Measurements from ENCODE around the gene LDB2. TPM values are rescaled to one million over a fixed set of nuclear protein-coding genes. Genes with fewer than 3 reads are reported as not detected.

LDB2 gene
- total and polyA plus RNA-seq, 2 donors (not counting 3 experiments of a cell fraction or from before 2014, with no cell fraction given): 127 to 223 TPM

GRCh38 chr4:16677001-16677944 is 221.2 kb downstream of the LDB2 start:
- DNase-seq (ENCODE audit: low read depth, low spot score) (peak; percentile 4), FAIRE-seq (no peak)
- ChIA-PET POLR2A (no interaction called here), CTCF (no interaction called here)
- Histone ChIP-seq H3K79me2 (ENCODE audit: control insufficient read depth, insufficient read depth, low read length) (no peaks in the 10 kb centered on the region), H4K20me1 (replicated peaks; ENCODE audit: control insufficient read depth, extremely low read depth, insufficient read depth, low read length) (no peaks in the 10 kb centered on the region), H2AFZ (ENCODE audit: low read depth, low read length) (no peak overlapping the region), H3K36me3 (ENCODE audit: control insufficient read depth in 2 of 2, extremely low read depth in 1 of 2, insufficient read depth in 2 of 2, low read length in 2 of 2) (peaks cover 0 to 1% of the 10 kb centered on the region in 2 experiments), H3K4me1 (ENCODE audit: control insufficient read depth, extremely low read depth, insufficient read depth, low read length) (no peaks in the 10 kb centered on the region), H3K9me1 (replicated peaks; ENCODE audit: control insufficient read depth, extremely low read depth, insufficient read depth, low read length) (no peaks in the 10 kb centered on the region), H3K4me3 (replicated peaks in 1 of 3; ENCODE audit: insufficient read depth in 1 of 3, low read depth in 1 of 3, low read length in 3 of 3) (no peak overlapping the region), H3K9me3 (replicated peaks; ENCODE audit: control insufficient read depth, insufficient read depth, low read length) (no peaks in the 10 kb centered on the region), H3K27ac (ENCODE audit: insufficient read depth, low read depth, low read length) (no peak overlapping the region), H3K4me2 (ENCODE audit: insufficient read depth, low read length) (no peak overlapping the region), H3K27me3 (ENCODE audit: control insufficient read depth in 2 of 2, insufficient read depth in 2 of 2, low read length in 2 of 2) (peaks cover 0 to 2% of the 10 kb centered on the region in 2 experiments), H3K9ac (replicated peaks; ENCODE audit: extremely low read depth, insufficient read depth, low read length) (no peak overlapping the region)
- no TSS peak for BruUV-seq (replicated peaks)
- TF ChIP-seq MYC (IDR thresholded peaks at IDR 0.05; ENCODE audit: low read depth, low read length) (no peak), POLR2AphosphoS5 (IDR thresholded peaks at IDR 0.05; ENCODE audit: insufficient read depth, low read depth, low read length) (no peak), POLR2A (IDR thresholded peaks at IDR 0.05; ENCODE audit: low read depth, low read length) (no peak), CTCF (IDR thresholded peaks at IDR 0.05; ENCODE audit: extremely low read depth in 1 of 2, insufficient read depth in 1 of 2, low read depth in 1 of 2, low read length in 2 of 2) (no peak)
- dilution Hi-C loops (cut with MboI; ENCODE audit: extremely low pct_ligation_motif_present, low sequenced_read_pairs): no loop called here
- intact Hi-C loops (cut with micrococcal nuclease): no loop called here
